Liver (tissue), 9 donors: ENCODE results near the gene ARRDC4. TPM values are rescaled to one million over a fixed set of nuclear protein-coding genes. Genes with fewer than 3 reads are reported as not detected.

Source experiments
- DNase-seq: peaks from one replicate; pipeline ENCODE4 v3.0.0-alpha.2; 2017; ENCODE audit warnings: low spot score
- H3K27ac ChIP-seq, 2 donors: one replicate each; pipeline ENCODE4 v1.7.0; 2013; ENCODE audit warnings: inconsistent platforms in 2 of 2, low read length in 2 of 2, control low read depth in 1 of 2, low read depth in 1 of 2, mild to moderate bottlenecking in 1 of 2
- H3K27me3 ChIP-seq, 4 donors: one replicate each; pipeline versions ENCODE4 v1.6.1 to v1.7.0; 2013; ENCODE audit warnings: low read length in 3 of 4, inconsistent platforms in 1 of 4, mild to moderate bottlenecking in 1 of 4, moderate library complexity in 1 of 4; ENCODE audit not compliant: control insufficient read depth in 4 of 4, insufficient read depth in 4 of 4
- H3K36me3 ChIP-seq, 4 donors: one replicate each; pipeline versions ENCODE4 v1.6.1 to v1.7.0; 2013; ENCODE audit warnings: low read length in 3 of 4, mild to moderate bottlenecking in 3 of 4, low read depth in 1 of 4, moderate library complexity in 1 of 4; ENCODE audit not compliant: control insufficient read depth in 4 of 4, insufficient read depth in 3 of 4
- H3K4me1 ChIP-seq, 4 donors: one replicate each; pipeline versions ENCODE4 v1.6.1 to v1.7.0; 2013; ENCODE audit warnings: low read length in 3 of 4, mild to moderate bottlenecking in 3 of 4, moderate library complexity in 1 of 4; ENCODE audit not compliant: control insufficient read depth in 4 of 4, insufficient read depth in 4 of 4
- H3K4me3 ChIP-seq, 3 donors: one replicate each; pipeline versions ENCODE4 v1.6.1 to v1.7.0; 2013; ENCODE audit warnings: low read length in 3 of 3, control low read depth in 1 of 3, low read depth in 1 of 3, mild to moderate bottlenecking in 1 of 3
- H3K9ac ChIP-seq, 2 donors: one replicate each; pipeline ENCODE4 v1.7.0; 2013; ENCODE audit warnings: low read length in 2 of 2, mild to moderate bottlenecking in 2 of 2, moderate library complexity in 2 of 2, control low read depth in 1 of 2, low read depth in 1 of 2
- H3K9me3 ChIP-seq, 4 donors: one replicate each; pipeline versions ENCODE4 v1.6.1 to v1.7.0; 2013; ENCODE audit warnings: low read length in 3 of 4; ENCODE audit not compliant: control insufficient read depth in 4 of 4
- ATF3 ChIP-seq: IDR thresholded peaks from 2 replicates; pipeline ENCODE4 v1.6.1; 2016; ENCODE audit warnings: antibody characterized with exemption
- EGR1 ChIP-seq, 2 donors: IDR thresholded peaks; 2 replicates each; pipeline ENCODE4 v1.6.1; 2016 to 2018; ENCODE audit warnings: antibody characterized with exemption in 2 of 2, low read depth in 2 of 2
- FOXA1 ChIP-seq: IDR thresholded peaks from 2 replicates; pipeline ENCODE4 v1.6.1; 2016; ENCODE audit warnings: antibody characterized with exemption
- FOXA2 ChIP-seq: IDR thresholded peaks from 2 replicates; pipeline ENCODE4 v1.6.1; 2016; ENCODE audit warnings: antibody characterized with exemption
- GABPA ChIP-seq, 2 donors: IDR thresholded peaks in 1 of 2; conservative IDR thresholded peaks in 1 of 2; 2 replicates each; pipeline ENCODE4 v1.6.1; 2016; ENCODE audit warnings: antibody characterized with exemption in 2 of 2, mild to moderate bottlenecking in 1 of 2, moderate library complexity in 1 of 2
- HNF4A ChIP-seq, 2 donors: conservative IDR thresholded peaks; 2 replicates each; pipeline ENCODE4 v1.6.1; 2016; ENCODE audit warnings: antibody characterized with exemption in 2 of 2, mild to moderate bottlenecking in 2 of 2
- HNF4G ChIP-seq: IDR thresholded peaks from 2 replicates; pipeline ENCODE4 v1.6.1; 2016; ENCODE audit warnings: antibody characterized with exemption
- JUND ChIP-seq, 2 donors: IDR thresholded peaks; 2 replicates each; pipeline ENCODE4 v1.6.1; 2016; ENCODE audit warnings: antibody characterized with exemption in 2 of 2
- MAX ChIP-seq: IDR thresholded peaks from 2 replicates; pipeline ENCODE4 v1.6.1; 2016; ENCODE audit warnings: antibody characterized with exemption
- NR2F2 ChIP-seq: IDR thresholded peaks from 2 replicates; pipeline ENCODE4 v1.6.1; 2016; ENCODE audit warnings: antibody characterized with exemption
- RAD21 ChIP-seq, 2 donors: IDR thresholded peaks; 2 replicates each; pipeline ENCODE4 v1.6.1; 2016; ENCODE audit warnings: antibody characterized with exemption in 2 of 2, mild to moderate bottlenecking in 2 of 2
- REST ChIP-seq: IDR thresholded peaks from 2 replicates; pipeline ENCODE4 v1.6.1; 2016; ENCODE audit warnings: antibody characterized with exemption, mild to moderate bottlenecking
- RXRA ChIP-seq, 2 donors: IDR thresholded peaks; 2 replicates each; pipeline ENCODE4 v1.6.1; 2017 to 2018; ENCODE audit warnings: antibody characterized with exemption in 2 of 2, mild to moderate bottlenecking in 1 of 2
- SP1 ChIP-seq: IDR thresholded peaks from 2 replicates; pipeline ENCODE4 v1.6.1; 2018; ENCODE audit warnings: antibody characterized with exemption, mild to moderate bottlenecking
- TAF1 ChIP-seq: conservative IDR thresholded peaks from 2 replicates; pipeline ENCODE4 v1.6.1; 2016; ENCODE audit warnings: antibody characterized with exemption, mild to moderate bottlenecking
- YY1 ChIP-seq: IDR thresholded peaks from 2 replicates; pipeline ENCODE4 v1.6.1; 2016; ENCODE audit warnings: antibody characterized with exemption, mild to moderate bottlenecking
- ZBTB33 ChIP-seq: IDR thresholded peaks from 2 replicates; pipeline ENCODE4 v1.6.1; 2016; ENCODE audit warnings: antibody characterized with exemption
- WGBS: extraction: QIAGEN DNeasy Blood & Tissue Kit; methylation state at CpG from one replicate; pipeline ENCODE4 v1.1.7; 2013; 5-methylcytosine and 5-hydroxymethylcytosine counted together
- polyA plus RNA-seq, 2 donors: library from polyadenylated mRNA; stranded (reverse) in 1 of 2; unstranded in 1 of 2; fragments of 200-250 nt in 1 of 2; fragments of >200 nt in 1 of 2; fragmentation: Nextera tagmentation in 1 of 2; extraction: Ambion mirVana in 1 of 2; gene quantifications; one replicate each; pipeline versions ENCODE4 v1.2.1 to v1.2.3, GENCODE V29; 2013 to 2015
- total RNA-seq, 2 donors: library from RNA; depleted of rRNA; stranded (reverse); fragments of >200 nt; gene quantifications; one replicate each; pipeline ENCODE4 v1.2.3, GENCODE V29; 2014
- TF ChIP-seq, protein P1 (sequence below): fragments of 150-350 bp; IDR thresholded peaks from 2 replicates; pipeline ENCODE4 v1.5.1; 2017; ENCODE audit warnings: improper control_type of control experiment, low read depth, low read length; ENCODE audit not compliant: missing input control
- donor health status: healthy.
- donor health status: healthy.
- donor health status: healthy.
- donor health status: healthy.
- donor health status: healthy.

ARRDC4 gene
- total and polyA plus RNA-seq, 4 donors = 2.5 to 13.4 (median 3.9) TPM

GRCh38 chr15:97968380-97968779 lies 7.9 kb downstream of the ARRDC4 start:
- no peak for DNase-seq
- Histone ChIP-seq H3K4me3 (no peak overlapping the region), H3K36me3 (peaks cover 3 to 76% (median 51%) of the 10 kb centered on the region in 4 donors), H3K27me3 (no peaks in the 10 kb centered on the region), H3K4me1 (peaks cover 0 to 15% (median 6%) of the 10 kb centered on the region in 4 donors), H3K9me3 (no peaks in the 10 kb centered on the region), H3K27ac (no peak overlapping the region), H3K9ac (no peak overlapping the region)
- TF ChIP-seq ATF3 (no peak), MAX (no peak)
- 88% methylated on average over 1 of the region's 1 CpG for WGBS

- Histone ChIP-seq H3K4me1 (peaks cover 0 to 2% (median 0%) of the 10 kb centered on the region in 4 donors), H3K36me3 (peaks cover 3 to 55% (median 43%) of the 10 kb centered on the region in 4 donors), H3K9ac (no peak overlapping the region)
Measured at GRCh38 chr15:97972366-97972765, 11.9 kb downstream of the ARRDC4 start.

More at GRCh38 chr15:97972366-97972765, 11.9 kb downstream of the ARRDC4 start:
- H3K27me3 ChIP-seq = no peaks in the 10 kb centered on the region
- DNase-seq = no peak
- WGBS = 75% methylated on average over 1 of the region's 1 CpG
- H3K9me3 ChIP-seq = no peaks in the 10 kb centered on the region
- H3K27ac ChIP-seq = no peak overlapping the region
- H3K4me3 ChIP-seq = no peak overlapping the region
- no peak for TF ChIP-seq ATF3
- TF ChIP-seq RAD21 (IDR thresholded peaks at IDR 0.05) = no peak
- TF ChIP-seq, protein P1, sequence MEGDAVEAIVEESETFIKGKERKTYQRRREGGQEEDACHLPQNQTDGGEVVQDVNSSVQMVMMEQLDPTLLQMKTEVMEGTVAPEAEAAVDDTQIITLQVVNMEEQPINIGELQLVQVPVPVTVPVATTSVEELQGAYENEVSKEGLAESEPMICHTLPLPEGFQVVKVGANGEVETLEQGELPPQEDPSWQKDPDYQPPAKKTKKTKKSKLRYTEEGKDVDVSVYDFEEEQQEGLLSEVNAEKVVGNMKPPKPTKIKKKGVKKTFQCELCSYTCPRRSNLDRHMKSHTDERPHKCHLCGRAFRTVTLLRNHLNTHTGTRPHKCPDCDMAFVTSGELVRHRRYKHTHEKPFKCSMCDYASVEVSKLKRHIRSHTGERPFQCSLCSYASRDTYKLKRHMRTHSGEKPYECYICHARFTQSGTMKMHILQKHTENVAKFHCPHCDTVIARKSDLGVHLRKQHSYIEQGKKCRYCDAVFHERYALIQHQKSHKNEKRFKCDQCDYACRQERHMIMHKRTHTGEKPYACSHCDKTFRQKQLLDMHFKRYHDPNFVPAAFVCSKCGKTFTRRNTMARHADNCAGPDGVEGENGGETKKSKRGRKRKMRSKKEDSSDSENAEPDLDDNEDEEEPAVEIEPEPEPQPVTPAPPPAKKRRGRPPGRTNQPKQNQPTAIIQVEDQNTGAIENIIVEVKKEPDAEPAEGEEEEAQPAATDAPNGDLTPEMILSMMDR = no peak
- no peak for TF ChIP-seq RXRA (IDR thresholded peaks at IDR 0.05)
- TF ChIP-seq JUND (IDR thresholded peaks at IDR 0.05) = no peak
- no peak for TF ChIP-seq SP1
- no peak for TF ChIP-seq REST
- TF ChIP-seq NR2F2 = no peak
- no peak for TF ChIP-seq MAX
- TF ChIP-seq EGR1 (IDR thresholded peaks at IDR 0.05; ENCODE audit: low read depth in 2 of 2) = no peak
- TF ChIP-seq HNF4G = no peak
- no peak for TF ChIP-seq ZBTB33
- TF ChIP-seq GABPA (IDR thresholded peaks at IDR 0.05 in 1 of 2, conservative IDR thresholded peaks at IDR 0.05 in 1 of 2) = no peak
- TF ChIP-seq FOXA2 = no peak
- TF ChIP-seq YY1 = no peak
- no peak for TF ChIP-seq TAF1
- TF ChIP-seq HNF4A (conservative IDR thresholded peaks at IDR 0.05) = no peak
- TF ChIP-seq FOXA1 = no peak
